K562 (cell line): Measurements from ENCODE around the gene TBX1. TPM values are rescaled to one million over a fixed set of nuclear protein-coding genes. Genes with fewer than 3 reads are reported as not detected.

Source experiments
- CHD1 ChIP-seq: fragments of 200-600 bp; sonication (generic); IDR thresholded peaks from one replicate; pipeline ENCODE4 v1.6.1; 2012; ENCODE audit warnings: mild to moderate bottlenecking, moderate library complexity, low read length, inconsistent platforms
- CUX1 ChIP-seq: fragments of 200-800 bp; sonication (Bioruptor generic); IDR thresholded peaks from 2 replicates; pipeline ENCODE4 v1.6.1; 2016; ENCODE audit warnings: missing genetic modification characterization, missing compliant biosample characterization
- FOXJ3 ChIP-seq: sonication (generic); formaldehyde crosslinking; IDR thresholded peaks from 2 replicates; pipeline ENCODE4 v1.4.0; 2020; ENCODE audit warnings: mild to moderate bottlenecking, missing genetic modification reagents
- HDGF ChIP-seq: fragments of 450-650 bp; IDR thresholded peaks from 2 replicates; pipeline ENCODE4 v1.6.1; 2016
- THRA ChIP-seq: fragments of 450-650 bp; IDR thresholded peaks from 2 replicates; pipeline ENCODE4 v1.6.1; 2017; ENCODE audit warnings: mild to moderate bottlenecking, moderate library complexity
- U2AF1 ChIP-seq: fragments of 200-400 bp; formaldehyde crosslinking; optimal IDR thresholded peaks from 2 replicates; pipeline ENCODE3; 2017; ENCODE audit warnings: mild to moderate bottlenecking, low read depth, low read length, moderate library complexity
- YY1 ChIP-seq, 3 experiments: IDR thresholded peaks; 2 replicates each; pipeline ENCODE4 v1.6.1; 2011; ENCODE audit warnings: low read length in 2 of 3, mild to moderate bottlenecking in 2 of 3, moderate library complexity in 2 of 3, borderline replicate concordance in 1 of 3, control low read depth in 1 of 3, low read depth in 1 of 3; ENCODE audit not compliant: insufficient read depth in 3 of 3, insufficient replicate concordance in 2 of 3, control insufficient read depth in 1 of 3, insufficient read length in 1 of 3; ENCODE audit errors: extremely low read depth in 1 of 3
- polyA plus RNA-seq, 8 experiments: library from polyadenylated mRNA; depleted of rRNA in 4 of 8; stranded (reverse) in 5 of 8; unstranded in 3 of 8; fragments of >200 nt; fragmentation: Nextera tagmentation in 2 of 8; fragmentation: Illumina TruSeq in 1 of 8; extraction: Ambion mirVana in 2 of 8; extraction: Trizol in 1 of 8; gene quantifications; 2 replicates each; pipeline versions ENCODE4 v1.2.1 to v1.2.3, GENCODE V29; 2011 to 2014; ENCODE audit warnings: inconsistent platforms in 1 of 8, missing spikeins in 1 of 8
- total RNA-seq, 7 experiments: library from RNA; depleted of rRNA in 6 of 7; stranded (reverse); fragments of >200 nt in 6 of 7; fragmentation: Illumina TruSeq in 2 of 7; extraction: Trizol in 2 of 7; gene quantifications; 2 replicates each; pipeline versions ENCODE4 v1.2.1 to v1.2.3, GENCODE V29; 2011 to 2021; ENCODE audit warnings: low replicate concordance in 1 of 7
- TF ChIP-seq, protein P1 (sequence below): fragments of 450-650 bp; IDR thresholded peaks from 2 replicates; pipeline ENCODE4 v1.6.1; 2018; ENCODE audit not compliant: partially characterized antibody
- TF ChIP-seq, protein P2 (sequence below): fragments of 250-450 bp; sonication (Bioruptor Pico); IDR thresholded peaks from 2 replicates; pipeline ENCODE4 v1.8.0; 2021; ENCODE audit warnings: moderate library complexity, mild to moderate bottlenecking, inconsistent platforms
- TF ChIP-seq, protein P3 (sequence below): fragments of 250-450 bp; sonication (Bioruptor Pico); IDR thresholded peaks from 2 replicates; pipeline ENCODE4 v1.9.0; 2021; ENCODE audit warnings: mild to moderate bottlenecking
- TF ChIP-seq, protein P4 (sequence below): fragments of 450-650 bp; IDR thresholded peaks from 2 replicates; pipeline ENCODE4 v1.7.1; 2018; ENCODE audit warnings: mild to moderate bottlenecking, low read depth; ENCODE audit not compliant: partially characterized antibody

Gene TBX1
- total and polyA plus RNA-seq, 9 of the 15 experiments (the other 6 are each of a cell fraction or from before 2014, with no cell fraction given) = 0.07 to 35.0 (median 3.9) TPM

DNA sequence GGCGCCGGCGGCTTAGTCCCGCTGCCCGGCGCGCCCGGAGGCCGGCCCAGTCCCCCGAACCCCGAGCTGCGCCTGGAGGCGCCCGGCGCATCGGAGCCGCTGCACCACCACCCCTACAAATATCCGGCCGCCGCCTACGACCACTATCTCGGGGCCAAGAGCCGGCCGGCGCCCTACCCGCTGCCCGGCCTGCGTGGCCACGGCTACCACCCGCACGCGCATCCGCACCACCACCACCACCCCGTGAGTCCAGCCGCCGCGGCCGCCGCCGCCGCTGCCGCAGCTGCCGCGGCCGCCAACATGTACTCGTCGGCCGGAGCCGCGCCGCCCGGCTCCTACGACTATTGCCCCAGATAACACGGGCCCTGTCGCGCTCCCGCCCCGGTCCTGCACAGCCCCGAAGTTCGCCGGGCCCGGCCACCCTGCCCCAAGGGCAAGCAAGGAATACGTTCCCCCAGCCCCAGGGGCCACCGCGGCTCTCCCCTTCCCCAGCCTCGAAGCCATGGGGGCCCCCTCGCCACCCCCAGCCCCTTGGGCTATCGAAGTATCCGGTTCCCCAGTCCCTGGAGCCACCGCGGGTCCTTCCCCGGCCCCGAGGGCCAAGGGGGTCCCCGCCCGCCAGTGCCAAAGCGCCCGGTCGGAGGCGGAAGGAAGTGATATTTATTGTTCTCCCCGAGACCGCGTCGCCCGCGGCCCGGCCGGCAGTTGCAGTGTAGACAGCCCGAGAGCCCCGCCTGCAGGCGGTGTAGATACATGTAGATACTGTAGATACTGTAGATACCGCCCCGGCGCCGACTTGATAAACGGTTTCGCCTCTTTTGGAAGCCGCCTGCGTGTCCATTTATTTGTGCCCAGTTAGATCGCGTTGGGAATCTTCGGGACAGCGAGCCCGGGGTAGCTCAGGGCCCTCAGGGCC is 6.2 kb downstream of the TBX1 start (continued):
- TF ChIP-seq THRA (no peak), CHD1 (peak; percentile 45), HDGF (no peak), CUX1 (CRISPR knock-in tag) (no peak), U2AF1 (no peak), YY1 (IDR thresholded peaks at IDR 0.05; ENCODE audit: borderline replicate concordance in 1 of 3, control insufficient read depth in 1 of 3, extremely low read depth in 1 of 3, insufficient read depth in 3 of 3, insufficient read length in 1 of 3, insufficient replicate concordance in 2 of 3, low read depth in 1 of 3, low read length in 2 of 3) (peak in 1 of 3 experiments; percentile 17), FOXJ3 (no peak)
- TF ChIP-seq, protein P1, sequence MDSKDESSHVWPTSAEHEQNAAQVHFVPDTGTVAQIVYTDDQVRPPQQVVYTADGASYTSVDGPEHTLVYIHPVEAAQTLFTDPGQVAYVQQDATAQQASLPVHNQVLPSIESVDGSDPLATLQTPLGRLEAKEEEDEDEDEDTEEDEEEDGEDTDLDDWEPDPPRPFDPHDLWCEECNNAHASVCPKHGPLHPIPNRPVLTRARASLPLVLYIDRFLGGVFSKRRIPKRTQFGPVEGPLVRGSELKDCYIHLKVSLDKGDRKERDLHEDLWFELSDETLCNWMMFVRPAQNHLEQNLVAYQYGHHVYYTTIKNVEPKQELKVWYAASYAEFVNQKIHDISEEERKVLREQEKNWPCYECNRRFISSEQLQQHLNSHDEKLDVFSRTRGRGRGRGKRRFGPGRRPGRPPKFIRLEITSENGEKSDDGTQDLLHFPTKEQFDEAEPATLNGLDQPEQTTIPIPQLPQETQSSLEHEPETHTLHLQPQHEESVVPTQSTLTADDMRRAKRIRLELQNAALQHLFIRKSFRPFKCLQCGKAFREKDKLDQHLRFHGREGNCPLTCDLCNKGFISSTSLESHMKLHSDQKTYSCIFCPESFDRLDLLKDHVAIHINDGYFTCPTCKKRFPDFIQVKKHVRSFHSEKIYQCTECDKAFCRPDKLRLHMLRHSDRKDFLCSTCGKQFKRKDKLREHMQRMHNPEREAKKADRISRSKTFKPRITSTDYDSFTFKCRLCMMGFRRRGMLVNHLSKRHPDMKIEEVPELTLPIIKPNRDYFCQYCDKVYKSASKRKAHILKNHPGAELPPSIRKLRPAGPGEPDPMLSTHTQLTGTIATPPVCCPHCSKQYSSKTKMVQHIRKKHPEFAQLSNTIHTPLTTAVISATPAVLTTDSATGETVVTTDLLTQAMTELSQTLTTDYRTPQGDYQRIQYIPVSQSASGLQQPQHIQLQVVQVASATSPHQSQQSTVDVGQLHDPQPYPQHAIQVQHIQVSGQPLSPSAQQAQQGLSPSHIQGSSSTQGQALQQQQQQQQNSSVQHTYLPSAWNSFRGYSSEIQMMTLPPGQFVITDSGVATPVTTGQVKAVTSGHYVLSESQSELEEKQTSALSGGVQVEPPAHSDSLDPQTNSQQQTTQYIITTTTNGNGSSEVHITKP = no peak
- TF ChIP-seq, protein P2, sequence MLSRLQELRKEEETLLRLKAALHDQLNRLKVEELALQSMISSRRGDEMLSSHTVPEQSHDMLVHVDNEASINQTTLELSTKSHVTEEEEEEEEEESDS (CRISPR knock-in tag) = no peak
- TF ChIP-seq, protein P3, sequence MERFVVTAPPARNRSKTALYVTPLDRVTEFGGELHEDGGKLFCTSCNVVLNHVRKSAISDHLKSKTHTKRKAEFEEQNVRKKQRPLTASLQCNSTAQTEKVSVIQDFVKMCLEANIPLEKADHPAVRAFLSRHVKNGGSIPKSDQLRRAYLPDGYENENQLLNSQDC = peak; percentile 57; the same call in 1 of the 2 replicates
- TF ChIP-seq, protein P4, sequence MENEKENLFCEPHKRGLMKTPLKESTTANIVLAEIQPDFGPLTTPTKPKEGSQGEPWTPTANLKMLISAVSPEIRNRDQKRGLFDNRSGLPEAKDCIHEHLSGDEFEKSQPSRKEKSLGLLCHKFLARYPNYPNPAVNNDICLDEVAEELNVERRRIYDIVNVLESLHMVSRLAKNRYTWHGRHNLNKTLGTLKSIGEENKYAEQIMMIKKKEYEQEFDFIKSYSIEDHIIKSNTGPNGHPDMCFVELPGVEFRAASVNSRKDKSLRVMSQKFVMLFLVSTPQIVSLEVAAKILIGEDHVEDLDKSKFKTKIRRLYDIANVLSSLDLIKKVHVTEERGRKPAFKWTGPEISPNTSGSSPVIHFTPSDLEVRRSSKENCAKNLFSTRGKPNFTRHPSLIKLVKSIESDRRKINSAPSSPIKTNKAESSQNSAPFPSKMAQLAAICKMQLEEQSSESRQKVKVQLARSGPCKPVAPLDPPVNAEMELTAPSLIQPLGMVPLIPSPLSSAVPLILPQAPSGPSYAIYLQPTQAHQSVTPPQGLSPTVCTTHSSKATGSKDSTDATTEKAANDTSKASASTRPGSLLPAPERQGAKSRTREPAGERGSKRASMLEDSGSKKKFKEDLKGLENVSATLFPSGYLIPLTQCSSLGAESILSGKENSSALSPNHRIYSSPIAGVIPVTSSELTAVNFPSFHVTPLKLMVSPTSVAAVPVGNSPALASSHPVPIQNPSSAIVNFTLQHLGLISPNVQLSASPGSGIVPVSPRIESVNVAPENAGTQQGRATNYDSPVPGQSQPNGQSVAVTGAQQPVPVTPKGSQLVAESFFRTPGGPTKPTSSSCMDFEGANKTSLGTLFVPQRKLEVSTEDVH = no peak
